HCEC 1CT (cell line): ENCODE data around the gene TBCK.
"Not testable (repeated sequence)": the region's sequence is repeated elsewhere in the genome, so short reads cannot be mapped to it uniquely, and the experiment has no call there.

Experiments used
- DNase-seq: peaks from one replicate; pipeline ENCODE4 v3.0.0-alpha.2; 2017

TBCK gene

DNA sequence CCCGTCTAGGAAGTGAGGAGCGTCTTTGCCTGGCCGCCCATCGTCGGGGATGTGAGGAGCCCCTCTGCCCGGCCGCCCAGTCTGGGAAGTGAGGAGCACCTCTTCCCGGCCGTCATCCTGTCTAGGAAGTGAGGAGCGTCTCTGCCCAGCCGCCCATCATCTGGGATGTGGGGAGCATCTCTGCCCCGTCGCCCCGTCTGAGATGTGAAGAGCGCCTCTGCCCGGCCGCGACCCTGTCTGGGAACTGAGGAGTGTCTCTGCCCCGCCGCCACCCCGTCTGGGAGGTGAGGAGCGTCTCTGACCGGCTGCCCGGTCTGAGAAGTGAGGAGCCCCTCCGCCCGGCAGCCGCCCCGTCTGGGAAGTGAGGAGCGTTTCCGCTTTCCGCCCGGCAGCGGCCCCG, 5.2 kb upstream of the TBCK start:
- not testable (repeated sequence) for DNase-seq

DNA sequence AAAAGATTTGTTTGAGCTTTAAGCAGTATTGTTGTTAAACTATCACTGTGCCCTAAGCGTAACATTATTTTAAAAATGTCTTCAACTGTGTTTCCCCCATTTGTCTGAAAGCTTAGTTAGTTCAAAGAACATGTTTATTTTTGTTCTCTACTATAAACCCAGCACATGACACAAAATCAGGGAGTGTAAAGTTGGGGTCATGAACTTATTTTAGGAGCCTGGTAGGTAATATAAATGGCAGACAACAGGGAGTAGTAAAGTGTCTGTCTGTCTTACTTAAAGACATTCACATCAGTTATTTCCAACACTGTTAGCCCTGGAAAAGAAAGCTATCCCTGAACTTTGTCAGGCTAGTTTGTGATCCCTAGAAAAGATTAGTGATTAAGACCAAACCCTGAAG, 4.2 kb upstream of the TBCK start:
- no peak for DNase-seq

DNA sequence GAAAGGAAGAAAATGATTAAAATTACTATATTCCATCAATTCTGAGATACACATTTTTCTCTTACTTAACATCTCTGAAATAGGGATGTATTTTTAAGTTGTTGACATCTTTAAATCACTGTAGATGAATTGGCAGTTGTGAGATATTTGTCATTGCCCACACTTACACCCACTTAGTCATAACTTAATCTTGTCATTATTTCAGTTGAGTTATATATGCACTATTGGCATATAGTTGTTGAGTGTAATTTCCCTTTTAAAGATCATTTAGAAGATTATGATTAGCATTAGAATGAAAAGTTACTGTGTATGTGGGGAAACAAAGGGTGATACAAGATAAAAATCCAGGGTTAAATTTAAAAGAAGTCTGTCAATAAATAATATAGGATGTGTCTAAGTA, 2.5 kb upstream of the TBCK start:
- no peak for DNase-seq

DNA sequence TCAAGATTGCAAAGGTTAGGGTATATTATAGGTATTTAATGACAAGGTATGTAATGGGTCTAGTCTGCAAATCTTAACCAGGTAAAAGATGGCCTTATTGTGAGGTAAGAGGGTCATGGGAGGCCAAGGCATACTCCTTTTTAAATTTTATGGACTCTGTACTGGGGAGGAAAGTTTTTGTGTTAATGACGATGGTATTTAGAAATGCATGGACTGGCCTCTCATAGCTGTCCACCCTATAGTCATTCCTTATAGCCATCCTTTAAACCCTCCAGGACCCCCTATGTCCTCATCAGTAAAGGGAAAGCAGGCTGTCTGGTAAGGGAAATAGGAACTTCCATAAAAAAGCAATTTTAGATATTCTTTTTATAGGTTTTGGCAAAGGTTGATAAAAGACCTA, 1.8 kb upstream of the TBCK start:
- no peak for DNase-seq

DNA sequence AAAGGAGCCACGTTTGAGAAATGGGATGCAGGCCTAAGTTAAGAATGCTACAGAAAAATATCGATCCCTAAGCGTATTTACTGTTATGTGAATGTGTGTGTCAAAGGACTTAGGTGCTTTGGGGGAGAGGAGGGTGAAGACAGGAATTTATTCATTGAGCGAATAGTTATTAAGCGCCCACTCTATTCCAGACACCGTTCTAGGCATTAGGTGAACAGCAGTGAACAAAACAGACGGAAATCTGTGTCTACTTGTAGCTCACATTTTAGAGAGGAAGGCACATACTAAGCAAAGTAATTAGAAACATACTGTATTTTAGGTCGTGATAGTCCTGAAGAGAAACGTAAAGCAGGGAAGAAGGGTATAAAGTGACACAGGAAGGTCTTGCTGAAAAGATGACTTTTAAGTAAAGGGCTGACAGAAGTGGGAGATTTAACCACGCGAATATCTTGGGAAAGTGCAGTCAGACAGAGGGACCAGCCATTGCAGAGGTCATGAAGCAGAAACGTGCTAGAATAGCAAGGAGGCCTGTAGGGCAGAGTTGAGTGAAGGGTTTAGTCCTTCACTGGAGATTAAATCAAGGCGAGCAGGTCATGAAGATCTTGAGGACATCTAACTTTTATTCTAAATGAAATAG, 882 bp upstream of the TBCK start:
- no peak for DNase-seq

DNA sequence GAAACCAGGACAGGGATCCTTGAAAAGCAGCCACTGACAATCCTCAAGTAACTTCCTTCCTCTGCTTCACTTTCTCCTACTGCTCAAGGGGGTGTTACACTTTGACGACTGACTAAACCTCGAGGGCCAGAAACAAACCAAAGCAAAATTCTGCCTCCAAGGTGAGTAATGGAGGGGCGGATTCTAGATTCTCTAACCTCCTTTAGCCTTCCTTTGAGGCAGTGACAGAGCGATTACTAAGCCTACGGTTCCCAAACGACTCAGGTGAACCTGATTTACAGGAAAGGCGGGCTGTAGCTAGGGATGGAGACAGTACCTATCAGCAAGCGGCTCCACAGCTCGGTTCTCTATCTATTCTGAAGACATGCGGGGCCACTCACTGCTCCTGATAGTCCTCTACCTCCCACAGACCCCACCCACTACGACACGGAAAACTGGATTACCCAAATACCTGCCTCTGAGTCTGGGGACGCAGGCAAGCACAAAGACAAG, 487 bp downstream of the TBCK start:
- DNase-seq = peak; percentile 29

DNA sequence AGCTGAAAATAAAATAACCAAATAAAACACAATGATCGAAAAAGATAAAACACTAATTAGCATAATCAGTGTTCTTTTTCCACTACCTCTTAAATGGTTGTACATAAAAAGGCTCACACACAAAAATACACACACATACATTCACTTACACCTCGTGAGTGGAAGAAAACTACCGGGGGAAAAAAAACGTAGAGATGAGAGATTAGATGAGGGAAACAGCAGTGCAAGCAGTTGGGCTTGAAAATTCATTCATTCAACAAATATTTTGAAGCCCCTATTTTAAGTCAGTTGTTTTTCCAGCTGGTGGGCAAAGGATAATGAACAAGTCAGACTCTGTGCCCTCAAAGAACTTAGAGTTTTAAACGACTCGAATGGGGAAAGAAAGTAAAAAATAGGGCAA, 1.0 kb downstream of the TBCK start:
- DNase-seq = no peak

DNA sequence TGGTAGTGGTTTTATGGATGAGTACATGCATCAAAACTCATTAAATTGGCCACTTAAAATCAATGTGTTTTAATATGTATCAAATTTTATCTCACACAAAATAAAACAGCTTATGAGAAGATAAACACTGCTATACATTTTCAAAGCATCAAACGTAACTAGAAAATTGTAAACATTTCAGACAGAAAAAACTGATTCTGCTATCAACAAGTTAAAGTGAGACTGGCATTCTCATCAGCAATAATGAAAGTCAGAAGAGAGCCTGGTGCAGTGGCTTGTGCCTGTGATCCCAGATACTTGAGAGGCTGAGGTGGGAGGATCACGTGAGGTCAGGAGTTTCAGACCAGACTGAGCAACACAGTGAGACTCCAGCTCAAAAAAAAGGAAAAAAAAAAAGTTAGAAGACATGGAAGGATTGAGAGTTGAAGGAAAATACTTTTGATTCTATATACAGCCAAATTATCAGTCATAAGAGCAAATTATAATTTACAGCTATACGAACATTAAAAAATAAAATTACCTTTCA, 2.9 kb downstream of the TBCK start:
- DNase-seq = no peak

DNA sequence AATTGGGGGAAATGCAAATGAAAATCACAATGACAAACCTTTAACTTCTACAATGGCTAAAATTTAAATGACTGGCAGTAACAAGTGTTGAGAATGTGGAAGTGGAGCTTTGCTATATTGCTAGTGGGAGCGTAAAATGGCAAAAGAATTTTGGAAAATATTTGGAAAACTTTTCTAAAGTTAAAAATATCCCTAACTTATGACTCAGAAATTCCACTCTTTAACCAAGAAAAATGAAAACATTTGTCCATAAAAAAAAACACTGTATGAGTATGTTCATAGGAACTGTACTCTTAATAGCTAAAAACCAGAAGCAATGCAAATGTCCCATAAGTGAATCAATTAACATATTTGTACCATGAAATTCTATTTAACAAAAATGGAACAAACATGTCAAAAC, 3.6 kb downstream of the TBCK start:
- peak; percentile 67 for DNase-seq

DNA sequence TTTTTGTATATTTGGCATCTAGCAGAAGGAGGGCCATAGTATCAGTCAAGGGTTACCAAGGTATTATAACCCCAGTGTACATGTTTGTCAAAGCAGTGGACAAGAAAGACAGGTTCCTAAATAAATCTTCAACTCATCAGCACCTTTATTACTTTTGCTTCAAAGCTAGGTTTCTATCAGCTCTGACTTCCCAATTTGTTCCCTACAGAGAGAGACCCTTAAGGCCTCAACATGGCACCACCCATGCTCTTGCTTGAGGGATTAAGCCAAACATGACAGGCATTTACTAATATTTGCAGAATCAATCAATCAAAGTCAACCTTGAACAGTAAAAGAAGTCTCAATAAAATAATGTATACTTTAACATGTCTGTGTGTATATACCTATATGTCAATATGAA, 9.4 kb downstream of the TBCK start:
- no peak for DNase-seq

DNA sequence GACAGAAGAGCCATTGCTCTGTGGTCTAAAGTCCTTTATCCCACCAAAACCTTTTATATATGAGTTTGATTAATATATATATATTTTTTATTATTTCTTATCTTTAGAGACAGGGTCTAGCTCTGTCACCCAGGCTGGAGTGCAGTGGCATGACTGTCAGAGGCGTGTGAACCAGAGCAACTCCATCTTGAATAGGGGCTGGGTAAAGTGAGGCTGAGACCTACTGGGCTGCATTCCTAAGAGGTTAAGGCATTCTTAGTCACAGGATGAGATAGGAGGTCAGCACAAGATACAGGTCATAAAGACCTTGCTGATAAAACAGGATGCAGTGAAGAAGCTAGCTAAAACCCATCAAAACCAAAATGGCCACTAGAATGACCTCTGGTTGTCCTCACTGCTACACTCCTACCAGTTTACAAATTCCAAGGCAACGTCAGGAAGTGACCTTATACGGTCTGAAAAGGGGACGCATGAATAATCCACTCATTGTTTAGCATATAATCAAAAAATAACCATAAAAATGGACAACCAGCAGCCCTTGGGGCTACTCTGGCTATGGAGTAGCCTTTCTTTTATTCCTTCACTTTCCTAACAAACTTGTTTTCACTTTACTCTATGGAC, 10.5 kb downstream of the TBCK start:
- DNase-seq = no peak

DNA sequence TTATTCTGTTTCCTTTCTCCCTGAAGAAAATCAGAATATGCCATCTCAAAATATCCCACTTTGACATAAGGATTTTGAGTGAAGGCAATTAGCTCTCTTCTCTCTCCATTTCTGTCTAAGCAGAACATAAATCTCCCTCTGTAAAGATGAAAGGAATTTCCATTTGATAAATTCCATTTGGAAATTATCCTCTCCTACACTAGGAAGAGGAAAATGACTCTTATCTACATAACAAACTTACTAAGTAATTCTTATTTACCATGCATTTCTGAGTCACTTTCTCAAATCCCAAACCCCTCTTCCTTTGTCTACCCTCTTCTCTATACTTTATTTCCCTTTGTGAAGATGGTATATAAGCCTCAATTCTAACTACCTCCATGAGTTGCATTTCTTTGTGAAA, 11.4 kb downstream of the TBCK start:
- DNase-seq = no peak

DNA sequence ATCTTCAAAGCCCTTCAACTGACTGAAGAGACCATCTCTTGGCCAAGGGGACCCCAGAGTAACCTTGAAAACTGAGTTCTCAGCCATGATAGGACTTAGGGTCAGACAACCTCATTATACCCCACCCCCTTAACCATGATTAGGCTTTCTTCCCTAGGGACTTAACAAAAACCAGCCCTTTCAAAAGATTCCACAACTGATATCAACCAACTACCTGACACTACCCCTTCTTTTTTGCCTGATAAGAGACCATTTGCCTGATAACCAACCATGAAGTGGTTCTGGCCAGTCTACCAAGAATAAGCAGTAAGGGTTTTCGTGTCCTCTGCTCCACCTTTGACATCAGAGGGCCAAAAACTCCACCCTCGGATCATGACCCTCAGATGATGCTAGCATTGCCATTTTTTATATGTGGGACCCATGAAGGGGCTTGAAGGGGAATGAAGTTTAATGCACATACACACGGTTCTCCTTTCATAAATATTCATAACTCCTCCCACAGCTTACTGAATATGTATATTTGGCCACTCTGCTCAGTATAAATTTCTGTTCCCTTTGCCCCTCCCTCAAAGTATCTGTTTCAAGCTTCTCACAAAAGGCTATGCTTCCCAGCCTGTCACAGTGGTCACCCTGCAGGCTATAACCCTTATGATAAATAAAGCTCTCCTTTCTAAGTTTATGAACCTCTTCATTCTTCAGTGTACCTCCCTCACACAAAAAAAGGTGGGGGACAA, 12.3 kb downstream of the TBCK start:
- no peak for DNase-seq

DNA sequence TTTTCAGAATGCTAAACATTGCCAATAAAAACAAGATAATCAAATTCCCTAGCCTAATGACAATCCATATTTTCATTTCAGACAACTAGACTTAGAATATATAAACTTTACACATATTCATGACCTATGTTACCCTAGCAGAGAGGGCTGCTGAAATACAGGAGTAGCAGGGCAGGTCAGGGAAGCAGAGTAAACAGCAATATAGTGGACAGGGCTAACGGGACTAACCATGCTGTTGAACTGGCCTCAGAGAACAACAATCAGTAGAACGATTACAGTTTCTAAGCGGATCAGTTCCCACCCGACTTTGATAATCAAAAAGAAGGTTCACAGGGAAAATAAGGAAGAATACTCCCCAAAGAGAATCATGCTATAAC, 14.0 kb downstream of the TBCK start:
- no peak for DNase-seq

DNA sequence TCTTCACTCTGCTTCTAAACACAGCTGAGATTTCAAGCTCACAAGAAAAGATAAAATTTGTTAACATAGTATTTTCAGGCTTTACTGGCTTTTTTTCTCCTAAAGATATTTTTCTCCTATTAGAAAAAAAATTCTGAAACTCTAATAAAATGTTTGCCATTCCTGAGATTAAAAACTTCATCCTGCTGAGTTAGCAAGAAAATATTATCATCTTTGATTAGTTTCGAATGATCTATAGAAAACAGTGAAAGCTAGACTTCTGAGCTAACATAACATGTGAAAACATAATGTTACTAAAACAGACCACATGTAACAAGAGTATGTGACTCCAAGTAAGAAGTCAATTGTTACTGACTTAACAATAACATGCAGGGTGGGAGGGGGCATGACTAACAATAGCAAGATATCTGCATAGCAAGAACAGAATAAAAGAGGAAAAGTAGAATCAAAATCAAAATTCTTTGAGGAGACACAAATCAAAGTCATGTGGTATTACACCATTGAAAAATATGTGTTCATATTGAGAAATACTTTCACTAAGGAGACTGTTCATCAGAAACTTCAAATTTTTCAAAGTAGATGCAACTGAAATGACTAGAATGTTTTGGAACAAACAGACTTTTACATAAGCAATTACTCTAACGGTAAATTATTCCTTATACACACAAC, 14.5 kb downstream of the TBCK start:
- peak; percentile 24 for DNase-seq

DNA sequence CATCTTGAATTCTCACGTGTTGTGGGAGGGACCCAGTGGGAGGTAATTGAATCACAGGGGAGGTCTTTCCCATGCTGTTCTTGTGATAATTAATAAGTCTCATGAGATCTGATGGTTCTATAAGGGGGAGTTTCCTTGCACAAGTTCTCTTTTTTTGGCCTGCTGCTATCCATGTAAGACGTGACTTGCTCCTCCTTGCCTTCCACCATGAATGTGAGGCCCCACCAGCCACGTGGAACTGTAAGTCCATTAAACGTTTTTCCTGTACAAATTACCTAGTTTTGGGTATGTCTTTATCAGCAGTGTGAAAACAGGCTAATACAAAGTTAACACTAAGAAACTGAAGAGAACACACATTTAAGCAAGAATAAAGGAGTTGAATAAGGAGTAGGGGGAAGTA, 16.0 kb downstream of the TBCK start:
- no peak for DNase-seq

DNA sequence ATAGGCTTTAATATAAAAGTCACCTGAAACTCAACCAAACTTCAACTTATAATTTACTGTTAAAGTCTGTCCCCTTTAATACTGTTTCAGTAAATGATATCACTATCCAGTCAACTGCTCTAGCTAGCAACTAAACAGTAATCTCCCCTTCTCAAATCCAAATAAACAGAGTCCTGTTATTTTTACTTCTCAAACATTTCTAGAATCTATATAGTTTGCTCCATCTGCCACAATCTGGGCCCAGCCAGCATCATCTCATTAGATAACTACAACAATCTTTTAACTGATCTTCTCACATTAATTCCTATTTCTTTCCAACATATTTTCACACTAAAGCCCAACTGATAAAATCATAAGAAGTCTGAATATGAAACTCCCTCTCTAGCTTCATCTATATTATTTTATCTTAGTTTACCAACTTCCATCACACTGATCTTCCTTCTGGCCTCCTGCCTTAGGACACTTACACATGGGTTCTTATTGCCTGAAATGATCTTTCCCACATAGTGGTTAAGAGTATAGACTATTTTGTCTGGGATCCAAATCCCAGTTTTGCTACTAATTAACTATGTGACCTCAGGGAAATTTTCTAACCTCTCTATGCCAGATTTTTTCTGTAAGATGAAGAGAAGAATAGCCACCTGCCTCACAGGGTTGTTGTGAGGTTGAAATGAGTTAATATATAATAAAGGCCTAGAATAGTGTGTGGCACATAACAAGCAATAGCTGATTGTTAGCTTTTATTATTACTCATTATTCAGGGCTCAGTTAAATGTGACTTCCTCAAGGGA, 18.6 kb downstream of the TBCK start:
- DNase-seq = no peak

DNA sequence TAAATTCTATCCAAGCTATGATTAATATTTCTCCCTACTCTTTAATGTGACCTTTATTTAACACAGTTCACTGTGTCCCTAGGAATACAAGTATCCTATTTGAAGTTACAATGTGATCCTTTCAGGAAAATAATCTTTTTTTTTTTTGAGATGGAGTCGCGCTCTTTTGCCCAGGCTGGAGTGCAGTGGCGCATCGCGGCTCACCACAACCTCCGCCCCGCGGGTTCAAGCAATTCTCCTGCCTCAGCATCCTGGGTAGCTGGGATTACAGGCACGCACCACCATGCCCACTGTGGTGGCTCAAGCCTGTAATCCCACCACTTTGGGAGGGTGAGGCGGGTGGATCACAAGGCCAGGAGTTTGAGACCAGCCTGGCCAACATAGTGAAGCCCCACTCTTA, 21.9 kb downstream of the TBCK start:
- DNase-seq = no peak

DNA sequence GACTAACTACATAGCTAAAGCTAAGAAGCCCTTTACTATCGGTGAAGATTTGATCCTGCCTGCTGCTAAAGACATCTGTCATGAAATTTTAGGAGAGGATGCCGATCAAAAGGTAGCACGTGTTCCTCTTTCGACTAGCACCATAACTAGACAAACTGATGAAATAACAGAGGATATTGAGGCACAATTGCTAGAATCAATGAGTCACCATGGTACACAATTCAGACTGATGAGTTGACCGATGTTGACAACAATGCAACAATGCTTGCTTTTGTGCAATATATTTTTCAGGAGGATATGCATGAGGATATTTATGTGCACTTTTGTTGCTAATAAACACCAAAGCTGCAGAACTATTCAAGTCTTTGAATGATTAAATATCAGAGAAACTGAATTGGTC, 24.3 kb downstream of the TBCK start:
- no peak for DNase-seq

DNA sequence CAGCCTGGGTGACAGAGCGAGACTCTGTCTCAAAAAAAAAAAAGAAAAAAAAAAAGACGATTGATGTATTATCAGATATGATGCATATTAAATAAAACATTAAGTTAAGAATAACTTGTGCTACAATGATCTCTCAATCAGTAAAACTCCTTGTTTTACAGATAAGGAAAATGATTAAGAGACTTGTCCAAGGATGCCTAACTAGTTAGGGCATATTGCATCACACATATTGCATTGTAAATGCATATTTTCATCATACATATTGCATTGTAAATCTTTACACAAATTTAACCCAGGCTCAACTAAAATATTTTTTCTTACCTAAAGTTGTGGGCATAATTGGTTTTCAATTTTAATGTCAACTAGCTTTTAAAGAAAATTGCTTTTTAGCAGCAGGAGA, 26.3 kb downstream of the TBCK start:
- DNase-seq = no peak

DNA sequence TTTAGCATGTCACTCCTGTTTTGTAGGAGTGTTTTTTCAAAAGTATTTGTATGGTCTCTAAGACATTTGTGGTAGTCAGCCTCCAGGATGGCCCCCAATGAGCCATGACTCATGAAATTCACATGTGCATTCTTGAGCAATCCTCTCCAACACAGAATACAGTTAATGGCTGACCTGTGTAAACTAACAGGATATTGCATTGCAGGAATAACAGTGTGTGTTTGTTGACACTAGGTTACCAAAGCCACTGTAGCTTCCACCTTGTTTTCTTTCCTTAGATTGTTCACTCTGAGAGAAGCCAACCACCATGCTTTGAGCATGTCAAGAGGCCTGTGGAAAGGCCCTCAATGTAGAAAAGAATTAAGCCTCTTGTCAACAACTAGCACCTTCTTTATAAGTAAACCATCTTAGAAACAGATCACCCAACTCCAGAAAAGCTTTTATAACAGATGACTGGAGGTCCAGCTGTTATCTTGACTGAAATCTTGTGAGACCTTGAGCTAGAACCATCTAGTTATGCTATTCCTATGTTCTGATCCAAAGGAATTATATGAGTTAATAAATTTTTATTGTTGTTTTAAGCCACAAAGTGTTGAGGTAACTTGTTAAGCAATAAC, 28.5 kb downstream of the TBCK start:
- peak; percentile 82 for DNase-seq

DNA sequence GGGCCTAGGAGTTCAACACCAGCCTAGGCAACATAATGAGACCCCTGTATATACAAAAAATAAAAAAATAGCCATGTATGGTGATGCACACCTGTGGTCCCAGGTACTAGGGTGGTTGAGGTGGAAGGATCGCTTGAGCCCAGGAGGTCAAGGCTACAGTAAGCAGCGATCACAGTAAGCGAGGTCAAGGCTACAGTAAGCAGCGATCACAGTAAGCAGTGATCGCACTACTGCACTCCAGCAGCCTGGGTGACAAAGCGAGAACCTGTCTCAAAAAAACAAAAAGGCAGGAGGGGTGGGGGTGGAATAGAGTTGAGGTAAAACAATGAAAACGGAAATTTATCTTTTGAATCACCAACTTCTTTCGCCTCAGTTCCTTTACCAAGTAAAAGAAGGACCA, 29.4 kb downstream of the TBCK start:
- DNase-seq = no peak
